Lung microvascular endothelial cell (primary cell): ENCODE results near the gene HSPA1L. TPM values are rescaled to one million over a fixed set of nuclear protein-coding genes. Genes with fewer than 3 reads are reported as not detected.
A peak's percentile ranks its signal among the peaks of the same experiment; 100 is the strongest.
"Not testable (repeated sequence)": the region's sequence is repeated elsewhere in the genome, so short reads cannot be mapped to it uniquely, and the experiment has no call there.

Experiments used
- DNase-seq, 2 donors: peaks; one replicate each; pipeline versions ENCODE4 v3.0.0 to v3.0.0-alpha.2; 2010; ENCODE audit warnings: low read depth in 2 of 2
- total RNA-seq: library from RNA; depleted of rRNA; stranded (reverse); fragments of >200 nt; gene quantifications from 2 replicates; pipeline ENCODE4 v1.2.1, GENCODE V29; 2014

HSPA1L gene
- total RNA-seq: 0.87 and 1.8 TPM in 2 replicates

- DNase-seq: peak; percentile 96 to 97
These were observed at the start of gene HSPA1L, which contains the start of gene HSPA1A for GRCh38 chr6:31815025-31815838. Gene HSPA1L (minus strand): TSS chr6:31815283. CDS start chr6:31811972, 3,311 bp downstream. Gene HSPA1A (plus strand): TSS chr6:31815543. CDS start chr6:31815757, 214 bp downstream.

DNA sequence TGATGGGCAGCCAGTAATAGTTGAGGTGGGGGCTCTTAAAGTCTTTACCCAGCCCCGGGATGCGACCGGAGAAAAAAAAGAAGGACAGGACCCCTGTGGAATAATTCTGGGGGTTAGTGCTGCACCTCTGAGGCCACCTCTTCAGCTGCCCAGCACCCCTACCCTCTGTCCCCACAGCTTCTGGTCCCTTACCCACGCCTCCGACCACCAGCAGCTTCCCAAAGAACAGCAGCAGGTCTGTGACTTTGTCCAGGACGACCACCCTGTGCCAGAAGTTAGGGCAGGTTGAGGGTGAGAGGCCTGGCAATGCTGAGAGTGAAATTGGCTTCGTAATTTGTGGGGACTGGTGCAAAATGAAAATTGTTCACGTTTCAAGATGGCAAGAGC lies 49.7 kb upstream of the HSPA1L start:
- DNase-seq: no peak

DNA sequence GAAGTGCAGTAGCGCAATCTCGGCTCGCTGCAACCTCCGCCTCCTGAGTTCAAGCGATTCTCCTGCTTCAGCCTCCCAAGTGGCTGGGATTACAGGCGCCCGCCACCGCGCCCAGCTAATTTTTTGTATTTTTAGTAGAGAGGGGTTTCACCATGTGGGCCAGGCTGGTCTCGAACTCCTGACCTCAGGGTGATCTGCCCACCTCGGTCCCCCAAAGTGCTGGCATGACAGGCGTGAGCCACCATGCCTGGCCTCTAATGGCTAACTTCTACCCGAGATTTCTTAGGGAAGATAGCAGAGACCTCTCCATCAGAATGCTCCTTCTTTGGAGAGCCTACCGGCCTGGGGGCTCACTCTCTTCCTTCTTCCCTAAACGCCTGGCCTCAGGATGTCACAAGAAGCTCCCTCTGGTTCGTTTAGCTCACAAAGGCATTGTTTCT lies 49.1 kb upstream of the HSPA1L start:
- not testable (repeated sequence) for DNase-seq

DNA sequence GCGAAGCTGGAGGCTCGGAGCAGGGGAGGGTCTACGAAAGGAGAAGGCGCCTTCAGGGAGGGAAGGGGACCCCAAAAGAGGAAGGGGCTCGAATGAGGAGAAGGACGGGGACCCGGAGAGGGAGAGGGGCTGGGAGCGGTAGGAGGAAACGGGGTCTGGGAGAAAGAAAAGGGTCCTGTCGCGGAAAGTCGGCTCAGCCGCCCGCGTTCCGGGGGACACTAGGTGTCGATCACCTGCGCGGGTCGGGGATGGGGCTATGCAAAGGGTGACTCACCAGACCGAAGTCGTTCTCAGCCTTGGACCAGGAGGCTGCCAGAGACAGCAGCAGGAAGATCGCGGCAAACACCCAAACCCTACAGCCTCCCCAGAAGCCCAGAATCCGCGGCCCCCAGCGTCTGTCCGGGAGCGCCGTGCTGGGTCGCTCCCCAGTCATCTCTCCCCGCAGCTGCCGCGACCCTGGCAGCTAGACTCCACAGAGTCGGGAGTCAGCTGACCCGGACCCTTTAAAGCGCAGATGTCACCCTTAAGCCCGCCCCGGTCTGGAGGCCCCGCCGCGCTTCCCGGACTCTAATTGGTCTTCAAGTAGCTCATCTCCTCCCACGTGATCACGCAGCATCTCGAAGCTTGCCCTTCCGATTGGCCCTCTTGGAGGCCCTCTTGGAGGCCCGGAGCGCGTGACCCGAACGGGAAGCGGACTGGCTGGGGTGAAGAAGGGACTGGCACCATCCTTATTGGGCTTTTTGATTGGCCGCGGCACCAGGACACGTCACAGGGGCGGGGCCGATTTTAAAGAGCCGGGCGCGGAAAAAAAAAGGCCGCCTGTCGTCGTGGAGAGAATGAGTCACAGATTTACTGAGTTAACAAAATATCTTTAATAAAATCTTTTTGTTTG lies 47.5 kb upstream of the HSPA1L start, which contains the start of gene NEU1:
TSS of gene NEU1 (minus strand) at position 478 of the 892 bp plus-strand sequence. CDS start at position 433, 45 bp downstream.
- DNase-seq: peak; percentile 99 to 100

DNA sequence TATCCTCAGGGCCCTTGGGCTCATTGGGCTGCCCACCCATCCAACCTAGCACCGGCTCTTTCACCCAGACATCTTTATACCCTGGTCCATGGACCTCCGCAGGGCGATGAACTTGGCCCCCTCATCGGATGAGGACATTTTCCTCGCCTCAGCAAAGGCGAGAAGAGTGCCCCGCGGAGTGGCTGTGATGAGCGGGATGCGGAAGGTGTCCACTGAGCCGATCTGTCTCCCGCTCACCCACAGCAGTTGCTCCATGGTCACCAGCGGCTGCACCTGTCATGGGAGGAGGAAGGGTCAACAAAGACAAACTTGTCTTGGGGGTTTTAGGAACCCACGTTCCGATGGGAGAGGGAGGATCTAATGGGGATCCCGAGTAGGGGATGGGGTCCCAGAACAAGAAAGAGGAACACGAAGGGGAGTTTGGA lies 46.8 kb upstream of the HSPA1L start:
- no peak for DNase-seq

- DNase-seq: no peak
These were observed 46.1 kb upstream of the HSPA1L start for GRCh38 chr6:31861150-31861549.

DNA sequence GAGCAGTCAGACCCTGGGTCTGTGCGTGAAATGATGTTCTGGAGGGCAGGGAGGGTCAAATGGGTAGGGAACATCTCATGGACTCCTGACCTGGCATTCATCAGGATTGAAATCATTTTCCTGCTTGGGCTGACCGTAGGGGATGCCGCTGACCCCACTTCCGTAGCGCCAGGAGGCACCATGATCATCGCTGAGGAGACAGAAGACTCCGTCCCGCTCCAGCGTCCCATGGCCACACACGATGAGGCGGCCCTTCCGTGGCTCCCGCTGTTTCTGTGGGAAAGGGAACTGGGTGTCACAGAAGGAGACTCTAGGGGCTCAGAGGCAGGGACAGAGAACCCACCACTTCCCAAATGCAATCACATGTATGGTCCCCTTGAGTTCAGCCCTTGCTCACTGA lies 45.3 kb upstream of the HSPA1L start:
- DNase-seq: no peak

- DNase-seq: no peak
These were observed 44.8 kb upstream of the HSPA1L start for GRCh38 chr6:31859923-31860322.

- DNase-seq: no peak
These were observed 43.6 kb upstream of the HSPA1L start for GRCh38 chr6:31858707-31859106.

- DNase-seq: not testable (repeated sequence)
These were observed 42.7 kb upstream of the HSPA1L start for GRCh38 chr6:31857774-31858173.

- not testable (repeated sequence) for DNase-seq
These were observed 37.1 kb upstream of the HSPA1L start for GRCh38 chr6:31851980-31852718.

DNA sequence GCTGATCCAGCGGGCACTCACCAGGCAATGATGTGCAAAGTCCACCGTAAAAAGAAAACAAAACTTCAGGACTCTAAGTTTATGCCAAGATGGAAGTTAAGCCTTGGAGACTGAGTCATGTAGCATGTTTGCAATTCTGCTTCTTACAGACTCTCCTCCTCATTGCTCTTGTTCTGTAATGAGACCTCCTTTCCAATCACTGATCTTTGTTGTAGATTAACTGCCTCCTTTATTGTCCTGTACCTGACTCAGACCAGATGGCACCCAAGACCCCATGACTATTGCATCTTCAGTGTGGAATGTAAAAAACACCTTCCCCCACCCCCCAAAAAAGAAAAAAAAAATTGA lies 36.4 kb upstream of the HSPA1L start:
- DNase-seq: no peak

DNA sequence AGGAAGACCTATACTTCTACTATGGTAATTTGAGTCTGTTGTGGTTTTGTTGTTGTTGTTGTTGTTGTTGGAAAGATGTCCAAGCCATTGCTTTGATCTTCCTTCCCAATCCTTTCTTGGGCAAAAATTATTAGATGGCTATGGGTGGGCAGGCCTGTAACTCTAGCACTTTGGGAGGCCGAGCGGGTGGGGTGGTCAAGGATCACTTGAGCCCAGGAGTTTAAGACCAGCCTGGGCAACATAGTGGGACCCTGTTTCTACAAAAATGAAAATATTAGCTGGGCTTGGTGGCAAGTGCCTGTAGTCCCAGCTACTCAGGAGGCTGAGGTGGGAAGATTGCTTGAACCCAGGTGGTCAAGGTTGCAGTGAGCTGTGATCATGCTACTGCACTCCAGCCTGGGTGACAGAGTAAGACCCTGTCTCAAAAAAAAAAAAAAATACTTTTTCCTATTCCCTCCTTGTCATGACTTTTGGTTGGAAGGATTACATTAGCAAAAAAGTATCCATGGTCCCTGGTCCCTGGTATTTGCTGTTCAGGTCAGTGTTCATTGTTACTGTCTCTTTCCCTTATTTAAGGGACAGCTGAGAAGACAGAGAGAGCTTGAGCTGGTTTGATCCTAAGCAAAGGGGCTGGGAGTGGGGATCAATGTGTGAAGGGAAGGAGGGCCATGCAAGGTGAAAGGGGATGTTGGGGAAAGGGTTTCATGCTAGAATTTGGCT lies 35.8 kb upstream of the HSPA1L start:
- no peak for DNase-seq

GRCh38 chr6:31847276-31847978 lies 32.3 kb upstream of the HSPA1L start:
- DNase-seq: no peak

DNA sequence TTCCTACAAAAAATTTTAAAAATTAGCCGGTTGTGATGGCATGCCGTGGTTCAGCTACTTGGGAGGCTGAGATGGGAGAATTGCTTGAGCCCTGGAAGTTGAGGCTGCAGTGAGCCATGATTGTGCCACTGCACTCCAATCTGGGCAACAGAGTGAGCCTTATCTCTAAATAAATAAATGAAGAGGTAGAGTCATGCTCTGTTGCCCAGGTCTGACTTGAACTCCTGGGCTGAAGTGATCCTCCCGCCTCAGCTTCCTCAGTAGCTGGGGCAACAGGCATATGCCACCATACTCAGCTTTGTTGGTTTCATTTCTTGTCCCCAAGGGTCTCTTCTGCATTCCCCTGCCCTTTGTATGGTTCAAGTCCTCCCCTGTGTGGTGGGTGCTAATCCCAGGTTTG lies 29.4 kb upstream of the HSPA1L start:
- no peak for DNase-seq

DNA sequence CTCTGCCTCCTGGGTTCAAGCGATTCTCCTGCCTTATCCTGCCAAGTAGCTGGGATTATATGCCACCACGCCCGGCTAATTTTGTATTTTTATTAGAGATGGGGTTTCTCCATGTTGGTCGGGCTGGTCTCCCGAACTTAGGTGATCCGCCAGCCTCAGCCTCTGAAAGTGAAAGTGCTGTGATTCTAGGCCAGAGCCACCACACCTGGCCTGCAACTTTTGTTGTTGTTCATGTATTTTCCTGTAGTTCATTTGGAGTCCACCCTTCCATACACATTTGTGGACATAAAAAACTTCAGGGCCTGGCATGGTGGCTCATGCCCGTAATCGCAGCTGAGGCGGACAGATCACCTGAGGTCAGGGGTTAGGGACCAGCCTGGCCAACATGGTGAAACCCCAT lies 27.0 kb upstream of the HSPA1L start:
- DNase-seq: no peak

DNA sequence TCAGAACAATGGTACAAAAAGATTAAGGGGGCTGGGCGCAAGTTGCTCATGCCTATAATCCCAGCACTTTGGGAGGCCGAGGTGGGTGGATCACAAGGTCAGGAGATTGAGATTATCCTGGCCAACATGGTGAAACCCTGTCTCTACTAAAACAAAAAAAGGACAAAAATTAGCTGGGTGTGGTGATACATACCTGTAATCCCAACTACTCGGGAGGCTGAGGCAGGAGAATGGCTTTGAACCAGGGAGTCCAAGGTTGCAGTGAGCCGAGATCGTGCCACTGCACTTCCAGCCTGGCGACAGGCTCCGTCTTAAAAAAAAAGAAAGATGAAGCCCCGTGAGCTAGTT lies 24.7 kb upstream of the HSPA1L start:
- DNase-seq: not testable (repeated sequence)

DNA sequence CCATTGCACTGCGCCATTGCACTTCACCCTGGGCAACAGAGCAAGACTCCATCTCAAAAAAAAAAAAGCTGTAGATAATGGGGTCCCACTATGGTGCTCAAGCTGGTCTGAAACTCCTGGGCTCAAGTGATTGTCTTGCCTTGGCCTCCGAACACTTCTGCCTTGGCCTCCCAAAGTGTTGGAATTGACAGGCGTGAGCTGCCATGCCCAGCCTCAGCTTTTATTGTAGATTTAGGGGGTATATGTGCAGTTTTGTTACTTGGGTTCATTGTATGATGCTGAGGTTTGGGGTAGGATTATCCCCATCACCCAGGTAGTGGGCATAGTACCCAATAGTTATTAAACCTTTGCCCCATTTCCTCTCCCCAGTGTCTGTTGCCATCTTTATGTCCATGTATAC lies 23.9 kb upstream of the HSPA1L start:
- no peak for DNase-seq

DNA sequence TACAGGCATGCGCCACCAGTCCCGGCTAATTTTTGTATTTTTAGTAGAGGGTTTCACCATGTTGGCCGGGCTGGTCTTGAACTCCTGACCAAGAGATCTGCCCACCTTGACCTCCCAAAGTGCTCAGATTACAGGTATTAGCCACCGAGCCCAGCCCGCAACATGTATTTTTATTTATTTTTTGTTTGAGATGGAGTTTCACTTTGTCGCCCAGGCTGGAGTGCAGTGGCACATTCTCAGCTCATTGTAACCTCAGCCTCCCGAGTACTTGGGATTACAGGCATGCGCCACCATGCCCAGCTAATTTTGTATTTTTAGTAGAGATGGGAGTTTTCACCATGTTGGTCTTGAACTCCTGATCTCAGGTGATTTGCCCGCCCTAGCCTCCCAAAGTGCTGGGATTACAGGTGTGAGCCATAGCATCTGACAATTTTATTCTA lies 23.1 kb upstream of the HSPA1L start:
- DNase-seq: not testable (repeated sequence)
